Activated naive CD4-positive, alpha-beta T cell treated with anti-CD3 and anti-CD28 coated beads for 36 hours (primary cell): ENCODE results near the gene UBXN7. TPM values are rescaled to one million over a fixed set of nuclear protein-coding genes. Genes with fewer than 3 reads are reported as not detected.
"Not testable (repeated sequence)": the region's sequence is repeated elsewhere in the genome, so short reads cannot be mapped to it uniquely, and the experiment has no call there.

Experiments
- CTCF ChIA-PET: fragments of 350-600 bp; sonication (Branson Sonifier 250); formaldehyde crosslinking; loops from one replicate; lab custom pipeline; 2021; ENCODE audit warnings: antibody characterized with exemption; lab: Charles Lee
- DNase-seq: peaks from one replicate; pipeline ENCODE4 v3.0.0-alpha.2; 2020
- H3K27ac Mint-ChIP-seq: one replicate; pipeline ENCODE4 v1.8.0; 2021; ENCODE audit warnings: mild to moderate bottlenecking, mixed read lengths
- H3K27me3 Mint-ChIP-seq: one replicate; pipeline ENCODE4 v1.8.0; 2021; ENCODE audit warnings: low read depth, mixed read lengths
- H3K36me3 Mint-ChIP-seq: one replicate; pipeline ENCODE4 v1.8.0; 2021; ENCODE audit warnings: low read depth, mixed read lengths
- H3K4me1 Mint-ChIP-seq: one replicate; pipeline ENCODE4 v1.8.0; 2021; ENCODE audit warnings: low read depth, mixed read lengths
- H3K4me3 Mint-ChIP-seq: one replicate; pipeline ENCODE4 v1.8.0; 2021; ENCODE audit warnings: mild to moderate bottlenecking, moderate library complexity, mixed read lengths
- H3K9me3 Mint-ChIP-seq: one replicate; pipeline ENCODE4 v1.8.0; 2021; ENCODE audit warnings: mixed read lengths
- intact Hi-C: fragments of 100-400 bp; cut with micrococcal nuclease; formaldehyde crosslinking; loops from one replicate; pipeline ENCODE4 v1.15.1; 2023
- total RNA-seq, 2 experiments: library from RNA; stranded (reverse); gene quantifications; one replicate each; pipeline ENCODE4 v1.2.3, GENCODE V29; 2021

Gene UBXN7
- total RNA-seq, 2 experiments from 2014 or later, result 54.2 to 62.5 TPM

DNA sequence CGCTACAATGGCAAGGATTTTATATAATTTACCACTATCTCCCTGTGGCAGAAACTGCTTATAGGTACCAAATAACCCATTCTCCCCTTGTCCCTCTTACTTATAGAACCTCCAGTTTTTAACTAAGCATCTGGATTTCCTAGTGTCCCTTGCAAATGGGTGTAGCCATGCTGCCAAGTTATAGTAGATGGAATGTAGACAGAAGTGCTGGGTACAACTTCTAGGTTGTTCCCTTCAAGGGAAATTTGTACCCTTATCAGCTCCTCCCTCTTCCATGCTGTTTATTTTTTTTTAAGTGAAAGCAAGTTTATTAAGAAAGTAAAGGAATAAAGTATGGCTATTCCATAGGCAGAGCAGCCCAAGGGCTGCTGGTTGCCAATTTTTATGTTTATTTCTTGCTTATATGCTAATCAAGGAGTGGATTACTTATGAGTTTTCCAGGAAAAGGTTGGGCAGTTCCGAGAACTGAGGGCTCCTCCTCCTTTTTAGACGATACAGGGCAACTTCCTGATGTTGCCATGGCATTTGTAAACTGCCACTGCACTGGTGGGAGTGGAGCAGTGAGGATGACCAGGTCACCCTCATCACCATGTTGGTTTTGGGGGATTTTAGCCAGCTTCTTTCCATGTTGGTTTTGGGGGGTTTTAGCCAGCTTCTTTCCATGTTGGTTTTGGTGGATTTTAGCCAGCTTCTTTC lies 53.9 kb downstream of the UBXN7 start:
- H3K36me3 Mint-ChIP-seq, result peaks cover 25% of the 10 kb centered on the region
- intact Hi-C loops, result no loop called here
- H3K9me3 Mint-ChIP-seq, result no peaks in the 10 kb centered on the region
- peaks cover 3% of the 10 kb centered on the region for H3K4me1 Mint-ChIP-seq
- no peak overlapping the region for H3K27ac Mint-ChIP-seq
- no peak overlapping the region for H3K4me3 Mint-ChIP-seq
- no peaks in the 10 kb centered on the region for H3K27me3 Mint-ChIP-seq
- CTCF ChIA-PET, result no interaction called here
- no peak for DNase-seq

DNA sequence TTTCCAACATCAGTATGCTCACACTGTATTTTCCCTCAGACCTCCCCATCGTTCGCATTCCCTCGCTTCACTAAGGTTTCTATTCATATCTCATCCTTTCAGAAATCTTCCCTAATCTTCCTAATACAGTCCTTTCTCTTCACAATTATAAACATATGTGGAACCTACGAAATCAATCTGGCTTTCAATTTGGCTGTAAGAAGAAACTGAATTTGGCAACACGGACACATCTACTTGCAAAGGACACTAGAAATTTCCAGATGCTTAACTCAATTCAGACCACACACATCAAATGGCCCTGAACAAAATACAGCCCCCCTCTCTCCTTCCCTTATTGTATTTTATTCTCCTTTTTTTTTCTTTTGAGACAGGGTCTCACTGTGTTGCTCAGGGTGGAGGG lies 54.9 kb downstream of the UBXN7 start:
- Mint-ChIP-seq H3K27me3 (no peaks in the 10 kb centered on the region), H3K4me3 (no peak overlapping the region), H3K36me3 (peaks cover 21% of the 10 kb centered on the region), H3K4me1 (peaks cover 2% of the 10 kb centered on the region), H3K27ac (no peak overlapping the region), H3K9me3 (no peaks in the 10 kb centered on the region)
- intact Hi-C loops, result no loop called here
- CTCF ChIA-PET, result interaction anchor here (0.7 kb wide), 1 partner anchor 43 kb away, joined by 3 read pairs; no protein-coding TSS in a partner anchor
- DNase-seq, result no peak

GRCh38 chr3:196365736-196366135 lies 66.5 kb downstream of the UBXN7 start:
- CTCF ChIA-PET, result interaction anchor here (1.4 kb wide), 1 partner anchor 110 kb away, joined by 3 read pairs; no protein-coding TSS in a partner anchor
- intact Hi-C loops, result no loop called here
- no peak overlapping the region for H3K27ac Mint-ChIP-seq
- no peaks in the 10 kb centered on the region for H3K27me3 Mint-ChIP-seq
- H3K4me3 Mint-ChIP-seq, result no peak overlapping the region
- H3K9me3 Mint-ChIP-seq, result no peaks in the 10 kb centered on the region
- no peaks in the 10 kb centered on the region for H3K4me1 Mint-ChIP-seq
- DNase-seq, result no peak
- H3K36me3 Mint-ChIP-seq, result peaks cover 20% of the 10 kb centered on the region

DNA sequence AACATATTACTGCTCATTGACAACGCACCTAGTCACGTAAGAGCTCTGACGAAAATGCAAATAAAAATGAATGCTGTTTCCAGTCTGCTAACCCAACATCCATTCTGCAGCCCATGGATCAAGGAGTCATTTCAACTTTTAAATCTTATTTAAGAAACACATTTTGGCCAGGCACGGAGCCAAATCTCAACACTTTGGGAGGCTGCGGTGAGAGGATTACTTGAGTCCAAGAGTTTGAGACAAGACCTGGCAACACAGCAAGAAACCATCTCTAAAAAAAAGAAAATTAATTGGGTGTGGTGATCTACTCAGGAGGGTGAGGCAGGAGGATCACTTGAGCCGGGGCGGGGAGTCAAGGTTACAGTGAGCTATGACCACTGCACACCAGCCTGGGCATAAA lies 71.6 kb downstream of the UBXN7 start:
- no peak overlapping the region for H3K27ac Mint-ChIP-seq
- peaks cover 32% of the 10 kb centered on the region for H3K36me3 Mint-ChIP-seq
- no peak for DNase-seq
- CTCF ChIA-PET, result no interaction called here
- no peaks in the 10 kb centered on the region for H3K27me3 Mint-ChIP-seq
- H3K4me3 Mint-ChIP-seq, result no peak overlapping the region
- H3K4me1 Mint-ChIP-seq, result no peaks in the 10 kb centered on the region
- intact Hi-C loops, result no loop called here
- no peaks in the 10 kb centered on the region for H3K9me3 Mint-ChIP-seq

DNA sequence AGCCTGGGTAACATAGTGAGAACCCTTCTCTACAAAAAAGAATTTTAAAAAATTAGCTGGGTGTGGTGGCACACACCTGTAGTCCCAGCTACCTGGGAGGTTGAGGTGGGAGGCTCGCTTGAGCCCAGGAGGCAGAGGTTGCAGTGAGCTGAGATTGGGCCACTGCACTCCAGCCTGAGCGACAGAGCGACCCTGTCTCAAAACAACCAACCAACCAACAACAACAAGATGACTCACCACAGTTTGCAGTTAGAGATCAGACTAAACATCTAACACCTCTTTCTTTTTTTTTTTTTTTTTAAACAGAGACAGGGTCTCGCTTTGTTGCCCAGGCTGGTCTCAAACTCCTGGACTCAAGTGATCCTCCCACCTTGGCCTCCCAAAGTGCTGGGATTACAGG lies 73.7 kb downstream of the UBXN7 start:
- intact Hi-C loops, DNase-seq, H3K4me1 Mint-ChIP-seq, H3K4me3 Mint-ChIP-seq, H3K27me3 Mint-ChIP-seq, H3K9me3 Mint-ChIP-seq, H3K27ac Mint-ChIP-seq: not testable (repeated sequence)
- CTCF ChIA-PET, result interaction anchor here (1.4 kb wide), 1 partner anchor 9 kb away, joined by 3 read pairs; no protein-coding TSS in a partner anchor
- peaks cover 36% of the 10 kb centered on the region for H3K36me3 Mint-ChIP-seq

DNA sequence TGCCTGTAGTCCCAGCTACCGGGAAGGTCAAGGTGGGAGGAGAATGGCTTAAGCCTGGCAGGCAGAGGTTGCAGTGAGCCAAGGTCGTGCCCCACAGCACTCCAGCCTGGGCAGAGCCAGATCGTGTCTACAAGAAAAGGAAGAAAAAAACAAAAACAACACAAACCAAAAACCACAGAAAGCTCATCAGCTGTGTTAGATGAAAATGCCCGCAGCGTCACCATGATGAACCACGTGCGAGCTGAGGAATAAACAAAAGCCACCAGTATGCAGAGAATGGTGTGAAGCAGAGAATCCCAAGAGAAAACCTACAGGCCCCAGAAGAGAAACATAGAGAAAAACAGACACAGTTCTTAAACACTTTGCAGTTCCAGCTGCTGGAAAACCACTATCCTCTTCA lies 74.3 kb downstream of the UBXN7 start:
- Mint-ChIP-seq H3K4me1 (no peaks in the 10 kb centered on the region), H3K27ac (no peak overlapping the region), H3K36me3 (peaks cover 37% of the 10 kb centered on the region), H3K4me3 (no peak overlapping the region), H3K27me3 (no peaks in the 10 kb centered on the region), H3K9me3 (no peaks in the 10 kb centered on the region)
- DNase-seq, result no peak
- intact Hi-C loops, result no loop called here
- CTCF ChIA-PET, result interaction anchor here (1.4 kb wide), 1 partner anchor 9 kb away, joined by 3 read pairs; no protein-coding TSS in a partner anchor

GRCh38 chr3:196356556-196356955 lies 75.7 kb downstream of the UBXN7 start:
- intact Hi-C loops, result no loop called here
- Mint-ChIP-seq H3K4me1 (no peaks in the 10 kb centered on the region), H3K27ac (no peak overlapping the region), H3K36me3 (peaks cover 32% of the 10 kb centered on the region), H3K27me3 (no peaks in the 10 kb centered on the region), H3K9me3 (no peaks in the 10 kb centered on the region), H3K4me3 (no peak overlapping the region)
- DNase-seq, result no peak
- CTCF ChIA-PET, result no interaction called here

DNA sequence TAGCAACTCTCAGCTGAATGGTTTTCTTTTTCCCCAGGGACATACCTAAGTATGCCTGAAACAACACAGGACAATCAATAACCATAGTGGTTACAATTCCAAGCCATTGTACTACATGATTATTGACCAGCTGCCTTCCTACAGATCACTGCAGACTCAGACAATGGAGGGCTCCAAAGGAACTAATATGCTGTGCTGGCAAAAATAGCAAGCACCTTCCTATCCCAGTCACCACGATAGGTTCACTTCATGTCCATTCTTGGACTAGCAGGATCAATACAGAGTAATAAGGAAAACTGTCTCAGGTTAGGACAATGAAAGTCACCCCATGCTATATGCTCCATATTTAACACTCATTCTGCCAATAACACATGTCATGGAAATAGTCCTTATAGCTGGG lies 76.6 kb downstream of the UBXN7 start:
- no peak for DNase-seq
- Mint-ChIP-seq H3K9me3 (no peaks in the 10 kb centered on the region), H3K27ac (no peak overlapping the region), H3K27me3 (no peaks in the 10 kb centered on the region), H3K4me1 (no peaks in the 10 kb centered on the region), H3K4me3 (no peak overlapping the region), H3K36me3 (peaks cover 27% of the 10 kb centered on the region)
- CTCF ChIA-PET, result no interaction called here
- intact Hi-C loops, result no loop called here

DNA sequence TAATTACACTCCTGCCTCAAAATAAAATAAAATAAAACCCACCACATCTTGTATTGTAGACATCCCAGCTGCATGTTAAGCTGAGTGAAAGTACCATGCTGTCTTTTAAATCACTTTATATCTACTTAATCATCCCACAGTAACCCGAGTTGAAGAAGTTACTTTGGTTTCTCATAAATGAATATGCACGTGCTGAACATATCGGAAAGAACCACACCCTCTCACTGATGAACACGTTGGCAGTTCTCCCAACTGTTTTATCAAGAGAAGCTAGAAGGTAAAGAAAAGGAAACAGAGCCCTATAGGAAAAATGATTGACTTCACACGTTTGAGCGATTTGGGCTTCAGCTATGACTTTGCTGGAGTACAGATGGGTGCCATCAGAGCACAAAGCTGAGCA lies 78.1 kb downstream of the UBXN7 start:
- DNase-seq, result no peak
- H3K27me3 Mint-ChIP-seq, result no peaks in the 10 kb centered on the region
- intact Hi-C loops, result no loop called here
- H3K4me1 Mint-ChIP-seq, result no peaks in the 10 kb centered on the region
- H3K9me3 Mint-ChIP-seq, result no peaks in the 10 kb centered on the region
- H3K4me3 Mint-ChIP-seq, result no peak overlapping the region
- peaks cover 25% of the 10 kb centered on the region for H3K36me3 Mint-ChIP-seq
- CTCF ChIA-PET, result interaction anchor here (0.7 kb wide), 2 partner anchors 101 to 461 kb away, joined by 3 read pairs; no protein-coding TSS in a partner anchor
- H3K27ac Mint-ChIP-seq, result no peak overlapping the region

- Mint-ChIP-seq H3K27ac (no peak overlapping the region), H3K9me3 (no peaks in the 10 kb centered on the region), H3K36me3 (peaks cover 23% of the 10 kb centered on the region), H3K4me1 (no peaks in the 10 kb centered on the region), H3K27me3 (no peaks in the 10 kb centered on the region), H3K4me3 (no peak overlapping the region)
- intact Hi-C loops, result no loop called here
- CTCF ChIA-PET, result no interaction called here
- no peak for DNase-seq
These were observed 80.7 kb downstream of the UBXN7 start for GRCh38 chr3:196351541-196351940.

GRCh38 chr3:196350067-196350466 lies 82.2 kb downstream of the UBXN7 start:
- H3K4me1 Mint-ChIP-seq, result no peaks in the 10 kb centered on the region
- H3K36me3 Mint-ChIP-seq, result peaks cover 20% of the 10 kb centered on the region
- no peak for DNase-seq
- H3K27me3 Mint-ChIP-seq, result no peaks in the 10 kb centered on the region
- CTCF ChIA-PET, result interaction anchor here (1.5 kb wide), 1 partner anchor 13 kb away, joined by 3 read pairs; no protein-coding TSS in a partner anchor
- H3K9me3 Mint-ChIP-seq, result no peaks in the 10 kb centered on the region
- no peak overlapping the region for H3K27ac Mint-ChIP-seq
- intact Hi-C loops, result no loop called here
- no peak overlapping the region for H3K4me3 Mint-ChIP-seq

DNA sequence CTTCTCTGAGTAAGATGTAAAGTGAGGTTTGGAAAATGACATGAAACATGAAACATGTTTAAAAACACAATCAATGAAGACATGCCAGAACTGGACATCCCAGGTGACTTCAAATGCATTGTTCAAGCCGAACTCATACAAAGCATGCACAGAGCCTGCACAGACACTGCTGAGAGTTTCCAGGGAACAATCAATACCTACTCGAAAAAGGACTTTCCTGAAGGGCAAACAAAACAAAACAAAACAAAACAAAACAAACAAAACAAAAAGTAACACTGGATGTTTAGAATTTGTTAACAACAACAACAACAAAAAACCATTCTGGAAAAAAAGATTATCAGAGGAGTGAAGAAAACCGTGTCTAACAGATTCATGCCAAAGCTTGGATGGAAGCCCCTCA lies 83.5 kb downstream of the UBXN7 start:
- Mint-ChIP-seq H3K27ac (no peak overlapping the region), H3K9me3 (no peaks in the 10 kb centered on the region), H3K4me3 (no peak overlapping the region), H3K4me1 (no peaks in the 10 kb centered on the region), H3K27me3 (no peaks in the 10 kb centered on the region), H3K36me3 (peaks cover 13% of the 10 kb centered on the region)
- DNase-seq, result no peak
- CTCF ChIA-PET, result interaction anchor here (1.3 kb wide), 1 partner anchor 9 kb away, joined by 3 read pairs; no protein-coding TSS in a partner anchor
- intact Hi-C loops, result no loop called here

DNA sequence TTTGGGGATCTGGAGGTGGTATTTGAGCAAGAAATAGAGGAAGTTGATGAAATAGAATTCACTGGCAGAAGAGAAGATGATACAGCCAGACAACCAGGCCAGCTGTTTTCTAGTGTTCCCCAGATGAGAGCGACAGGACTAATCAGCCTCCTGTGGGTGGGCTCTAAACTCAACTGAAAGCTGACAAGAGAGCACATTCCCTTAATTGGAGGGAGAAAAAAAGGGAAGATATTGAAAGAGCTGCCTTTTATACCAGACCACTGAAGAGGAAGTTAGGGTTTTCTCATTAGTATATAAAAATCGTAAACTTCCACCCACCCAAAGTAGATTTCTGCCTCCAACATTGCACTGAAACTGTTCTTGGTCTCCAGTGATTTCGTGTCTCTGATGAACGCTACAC lies 87.6 kb downstream of the UBXN7 start:
- intact Hi-C loops, result no loop called here

More for the DNA sequence above, 87.6 kb downstream of the UBXN7 start:
- no peaks in the 10 kb centered on the region for H3K9me3 Mint-ChIP-seq
- peaks cover 11% of the 10 kb centered on the region for H3K36me3 Mint-ChIP-seq
- no peak overlapping the region for H3K4me3 Mint-ChIP-seq
- peaks cover 2% of the 10 kb centered on the region for H3K27me3 Mint-ChIP-seq
- DNase-seq, result no peak
- H3K4me1 Mint-ChIP-seq, result peaks cover 8% of the 10 kb centered on the region
- no peak overlapping the region for H3K27ac Mint-ChIP-seq
- CTCF ChIA-PET, result no interaction called here
